ENCODE results near the gene TRAPPC3. TPM values are rescaled to one million over a fixed set of nuclear protein-coding genes. Genes with fewer than 3 reads are reported as not detected.

Gene TRAPPC3
- total RNA-seq, 2 experiments from 2014 or later: 50.3 to 60.4 TPM

DNA sequence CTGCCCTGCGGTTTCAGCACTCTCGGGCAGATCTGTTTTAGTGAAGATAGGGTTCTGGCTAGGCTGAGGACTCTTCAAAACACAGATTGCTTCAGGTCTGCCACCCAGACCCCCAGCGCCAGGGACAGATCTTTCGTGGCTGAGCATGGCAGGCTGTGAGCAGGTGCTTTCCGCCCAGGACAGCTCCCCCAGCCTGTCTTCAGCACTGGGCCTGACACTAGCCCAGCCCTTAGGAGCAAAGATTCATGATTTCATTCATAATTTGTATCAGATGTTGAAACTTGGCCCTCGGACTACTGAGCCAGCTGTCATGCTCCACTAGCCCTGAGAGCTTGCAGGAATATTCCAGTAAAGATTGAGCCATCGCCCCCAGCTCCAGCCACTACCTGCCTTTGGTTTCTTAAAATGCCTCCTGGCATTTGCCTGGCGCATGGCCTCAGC lies 54.6 kb downstream of the TRAPPC3 start:
- Histone ChIP-seq H3K9me3 (ENCODE audit: low read length) (no peaks in the 10 kb centered on the region), H3K36me3 (ENCODE audit: insufficient read depth, low read length) (peaks cover 54% of the 10 kb centered on the region), H2AFZ (ENCODE audit: low read length) (no peak overlapping the region), H3K27ac (ENCODE audit: low read depth, low read length, poor library complexity, severe bottlenecking) (no peak overlapping the region), H3K9me2 (ENCODE audit: insufficient read depth, low read length) (no peaks in the 10 kb centered on the region), H3K4me1 (ENCODE audit: insufficient read depth, low read length, poor library complexity, severe bottlenecking) (peaks cover 10% of the 10 kb centered on the region), H3K79me2 (ENCODE audit: insufficient read depth, low read depth, low read length) (peaks cover 11% of the 10 kb centered on the region), H3K4me3 (ENCODE audit: low read depth, low read length, poor library complexity, severe bottlenecking) (no peak overlapping the region), H4K20me1 (ENCODE audit: insufficient read depth, low read length) (peaks cover under 1% of the 10 kb centered on the region; the same call in 1 of the 2 replicates), H3K4me2 (ENCODE audit: low read length) (no peak overlapping the region)
- DNase-seq (ENCODE audit: low spot score): no peak
- ChIA-PET CTCF (ENCODE audit: unreplicated experiment) (interaction anchor here (1.2 kb wide), 1 partner anchor 40 kb away, joined by 3 read pairs; no protein-coding TSS in a partner anchor), POLR2A (interaction anchor here (0.7 to 1.2 kb wide), 2 partner anchors 10 to 117 kb away, joined by 3 to 4 read pairs; no protein-coding TSS in a partner anchor)
- TF ChIP-seq, protein P1, sequence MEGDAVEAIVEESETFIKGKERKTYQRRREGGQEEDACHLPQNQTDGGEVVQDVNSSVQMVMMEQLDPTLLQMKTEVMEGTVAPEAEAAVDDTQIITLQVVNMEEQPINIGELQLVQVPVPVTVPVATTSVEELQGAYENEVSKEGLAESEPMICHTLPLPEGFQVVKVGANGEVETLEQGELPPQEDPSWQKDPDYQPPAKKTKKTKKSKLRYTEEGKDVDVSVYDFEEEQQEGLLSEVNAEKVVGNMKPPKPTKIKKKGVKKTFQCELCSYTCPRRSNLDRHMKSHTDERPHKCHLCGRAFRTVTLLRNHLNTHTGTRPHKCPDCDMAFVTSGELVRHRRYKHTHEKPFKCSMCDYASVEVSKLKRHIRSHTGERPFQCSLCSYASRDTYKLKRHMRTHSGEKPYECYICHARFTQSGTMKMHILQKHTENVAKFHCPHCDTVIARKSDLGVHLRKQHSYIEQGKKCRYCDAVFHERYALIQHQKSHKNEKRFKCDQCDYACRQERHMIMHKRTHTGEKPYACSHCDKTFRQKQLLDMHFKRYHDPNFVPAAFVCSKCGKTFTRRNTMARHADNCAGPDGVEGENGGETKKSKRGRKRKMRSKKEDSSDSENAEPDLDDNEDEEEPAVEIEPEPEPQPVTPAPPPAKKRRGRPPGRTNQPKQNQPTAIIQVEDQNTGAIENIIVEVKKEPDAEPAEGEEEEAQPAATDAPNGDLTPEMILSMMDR (conservative IDR thresholded peaks at IDR 0.05; ENCODE audit: low read length): no peak
- BruUV-seq (replicated peaks): no TSS peak
- intact Hi-C loops (cut with micrococcal nuclease; ENCODE audit: unreplicated experiment): loop anchor here (5.0 kb wide), 1 partner anchor 328 kb away; no protein-coding TSS in a partner anchor

DNA sequence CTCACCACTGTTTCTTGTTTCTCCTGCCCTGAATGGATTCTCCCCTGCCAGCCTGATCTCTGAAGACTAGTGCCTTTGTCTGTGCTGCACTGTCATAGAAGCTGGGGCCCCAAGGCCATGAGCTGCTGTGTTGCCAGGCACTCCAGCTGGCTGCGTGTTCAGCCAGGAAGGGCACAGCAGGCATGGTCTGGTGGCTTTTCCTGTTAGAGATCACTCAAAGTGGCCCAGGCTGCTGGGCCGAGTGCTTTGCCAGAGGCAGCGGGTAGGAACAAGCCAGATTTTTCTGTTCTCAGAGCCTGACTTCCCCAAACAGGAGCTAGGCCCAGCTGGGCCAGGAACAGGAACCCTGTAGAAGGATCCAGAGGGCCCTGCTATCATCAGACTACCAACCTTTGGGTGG lies 55.4 kb downstream of the TRAPPC3 start:
- CTCF ChIA-PET (ENCODE audit: unreplicated experiment): interaction anchor here (0.6 kb wide), 1 partner anchor 174 kb away, joined by 3 read pairs; no protein-coding TSS in a partner anchor
- POLR2A ChIA-PET: interaction anchor here (0.5 kb wide), 1 partner anchor 89 kb away, joined by 3 read pairs; no protein-coding TSS in a partner anchor
- Histone ChIP-seq H3K4me1 (ENCODE audit: insufficient read depth, low read length, poor library complexity, severe bottlenecking) (peaks cover 11% of the 10 kb centered on the region), H3K4me2 (ENCODE audit: low read length) (no peak overlapping the region), H3K9me3 (ENCODE audit: low read length) (no peaks in the 10 kb centered on the region), H3K4me3 (ENCODE audit: low read depth, low read length, poor library complexity, severe bottlenecking) (no peak overlapping the region), H4K20me1 (ENCODE audit: insufficient read depth, low read length) (peaks cover 6% of the 10 kb centered on the region; the same call in 1 of the 2 replicates), H3K27ac (ENCODE audit: low read depth, low read length, poor library complexity, severe bottlenecking) (no peak overlapping the region), H3K36me3 (ENCODE audit: insufficient read depth, low read length) (peaks cover 54% of the 10 kb centered on the region), H2AFZ (ENCODE audit: low read length) (no peak overlapping the region), H3K9me2 (ENCODE audit: insufficient read depth, low read length) (no peaks in the 10 kb centered on the region), H3K79me2 (ENCODE audit: insufficient read depth, low read depth, low read length) (peaks cover 18% of the 10 kb centered on the region)
- DNase-seq (ENCODE audit: low spot score): no peak
- TF ChIP-seq, protein P1 (conservative IDR thresholded peaks at IDR 0.05; ENCODE audit: low read length): no peak
- TF ChIP-seq EZH2phosphoT487 (IDR thresholded peaks at IDR 0.05; ENCODE audit: borderline replicate concordance, low read depth, low read length): no peak
- BruUV-seq (replicated peaks): no TSS peak
- intact Hi-C loops (cut with micrococcal nuclease; ENCODE audit: unreplicated experiment): no loop called here

DNA sequence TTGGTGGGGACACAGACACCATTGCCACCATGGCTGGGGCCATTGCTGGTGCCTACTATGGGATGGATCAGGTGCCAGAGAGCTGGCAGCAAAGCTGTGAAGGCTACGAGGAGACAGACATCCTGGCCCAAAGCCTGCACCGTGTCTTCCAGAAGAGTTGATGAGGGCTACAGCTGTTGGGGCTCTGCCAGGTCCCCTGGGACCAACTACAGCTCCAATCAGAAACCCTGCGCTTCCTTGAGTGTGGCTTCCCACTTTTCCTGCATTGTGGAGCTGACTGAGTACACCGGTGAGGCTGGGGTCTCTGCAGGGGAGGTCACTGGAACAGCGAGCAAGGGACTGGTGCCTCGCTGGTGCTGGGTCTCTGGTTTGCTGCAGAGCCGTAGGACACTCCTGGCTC lies 56.1 kb downstream of the TRAPPC3 start:
- peaks cover 18% of the 10 kb centered on the region for H3K79me2 ChIP-seq (ENCODE audit: insufficient read depth, low read depth, low read length)
- peaks cover 14% of the 10 kb centered on the region for H3K4me1 ChIP-seq (ENCODE audit: insufficient read depth, low read length, poor library complexity, severe bottlenecking)
- CTCF ChIA-PET (ENCODE audit: unreplicated experiment): no interaction called here
- intact Hi-C loops (cut with micrococcal nuclease; ENCODE audit: unreplicated experiment): no loop called here
- POLR2A ChIA-PET: no interaction called here
- H2AFZ ChIP-seq (ENCODE audit: low read length): no peak overlapping the region
- no peak overlapping the region for H3K4me2 ChIP-seq (ENCODE audit: low read length)
- H3K4me3 ChIP-seq (ENCODE audit: low read depth, low read length, poor library complexity, severe bottlenecking): no peak overlapping the region
- no peak for TF ChIP-seq EZH2phosphoT487 (IDR thresholded peaks at IDR 0.05; ENCODE audit: borderline replicate concordance, low read depth, low read length)
- TF ChIP-seq, protein P1 (conservative IDR thresholded peaks at IDR 0.05; ENCODE audit: low read length): no peak
- H3K9me2 ChIP-seq (ENCODE audit: insufficient read depth, low read length): no peaks in the 10 kb centered on the region
- DNase-seq (ENCODE audit: low spot score): no peak
- no peaks in the 10 kb centered on the region for H3K9me3 ChIP-seq (ENCODE audit: low read length)
- TSS peak; percentile 43 for BruUV-seq (replicated peaks)
- H3K27ac ChIP-seq (ENCODE audit: low read depth, low read length, poor library complexity, severe bottlenecking): no peak overlapping the region
- peaks cover 6% of the 10 kb centered on the region; the same call in 1 of the 2 replicates for H4K20me1 ChIP-seq (ENCODE audit: insufficient read depth, low read length)
- peaks cover 54% of the 10 kb centered on the region for H3K36me3 ChIP-seq (ENCODE audit: insufficient read depth, low read length)
